HEK293 (cell line): ENCODE measurements around the gene DDX54.

Experiments used
- CTCF ChIA-PET: fragments of 350-600 bp; formaldehyde crosslinking; extraction: SDS; loops from one replicate; lab custom pipeline; 2021; ENCODE audit warnings: antibody characterized with exemption; lab: Yijun Ruan, JAX
- POLR2A ChIA-PET: fragments of 300-600 bp; formaldehyde crosslinking; extraction: SDS; loops from one replicate; lab custom pipeline; 2020; ENCODE audit warnings: antibody characterized with exemption, inconsistent platforms; lab: Yijun Ruan, JAX
- H3K27ac ChIP-seq: fragments of 200-500 bp; sonication (Bioruptor generic); 2 replicates; pipeline ENCODE4 v1.5.1; 2014; ENCODE audit warnings: low read depth, low read length, control low read depth, inconsistent platforms; ENCODE audit errors: extremely low read depth
- H3K36me3 ChIP-seq, 2 experiments: fragments of 200-500 bp in 1 of 2; sonication (Bioruptor generic) in 1 of 2; 1 replicate in 1 of 2; 2 replicates in 1 of 2; pipeline ENCODE4 v1.5.1; 2014 to 2017; ENCODE audit warnings: inconsistent platforms in 2 of 2, low read length in 2 of 2; ENCODE audit not compliant: control insufficient read depth in 2 of 2, insufficient read depth in 1 of 2
- H3K4me1 ChIP-seq: fragments of 200-500 bp; sonication (Bioruptor generic); 2 replicates; pipeline ENCODE4 v1.5.1; 2014; ENCODE audit warnings: mild to moderate bottlenecking, low read length, inconsistent platforms; ENCODE audit not compliant: control insufficient read depth, insufficient read depth
- H3K4me3 ChIP-seq: 2 replicates; pipeline ENCODE4 v1.5.1; 2011; ENCODE audit warnings: low read depth, mild to moderate bottlenecking, control low read depth, low read length, moderate library complexity
- H3K9me3 ChIP-seq: fragments of 200-500 bp; sonication (Bioruptor generic); 2 replicates; pipeline ENCODE4 v1.5.1; 2014; ENCODE audit warnings: low read depth, low read length, inconsistent platforms; ENCODE audit not compliant: control insufficient read depth, insufficient read depth
- GLI4 ChIP-seq: fragments of 450-650 bp; formaldehyde crosslinking; IDR thresholded peaks from 2 replicates; pipeline ENCODE4 v1.5.1; 2016; ENCODE audit warnings: missing biosample characterization, missing genetic modification characterization
- KLF7 ChIP-seq: fragments of 450-650 bp; formaldehyde crosslinking; IDR thresholded peaks from 2 replicates; pipeline ENCODE4 v1.5.1; 2016; ENCODE audit warnings: missing biosample characterization, missing genetic modification characterization, borderline replicate concordance
- KLF9 ChIP-seq: fragments of 450-650 bp; formaldehyde crosslinking; IDR thresholded peaks from 2 replicates; pipeline ENCODE4 v1.5.1; 2016; ENCODE audit warnings: missing biosample characterization, missing genetic modification characterization, low read depth
- MEIS1 ChIP-seq: sonication (generic); formaldehyde crosslinking; IDR thresholded peaks from 2 replicates; pipeline ENCODE4 v1.8.1; 2022; ENCODE audit warnings: missing genetic modification reagents, mild to moderate bottlenecking, borderline replicate concordance
- PRDM4 ChIP-seq: fragments of 450-650 bp; formaldehyde crosslinking; IDR thresholded peaks from 2 replicates; pipeline ENCODE4 v1.5.1; 2017; ENCODE audit warnings: missing biosample characterization, missing genetic modification characterization
- SP3 ChIP-seq: fragments of 450-650 bp; formaldehyde crosslinking; IDR thresholded peaks from 2 replicates; pipeline ENCODE4 v1.5.1; 2016; ENCODE audit warnings: missing biosample characterization, missing genetic modification characterization
- YY1 ChIP-seq: fragments of 450-650 bp; formaldehyde crosslinking; IDR thresholded peaks from 2 replicates; pipeline ENCODE4 v1.5.1; 2018; ENCODE audit warnings: missing biosample characterization, missing genetic modification characterization
- ZBTB17 ChIP-seq: fragments of 450-650 bp; formaldehyde crosslinking; IDR thresholded peaks from 2 replicates; pipeline ENCODE4 v1.5.1; 2016; ENCODE audit warnings: missing biosample characterization, missing genetic modification characterization
- ZIC2 ChIP-seq: fragments of 450-650 bp; formaldehyde crosslinking; IDR thresholded peaks from 2 replicates; pipeline ENCODE4 v1.5.1; 2016; ENCODE audit warnings: missing biosample characterization, missing genetic modification characterization
- ZNF133 ChIP-seq: fragments of 450-650 bp; formaldehyde crosslinking; IDR thresholded peaks from 2 replicates; pipeline ENCODE4 v1.5.1; 2016; ENCODE audit warnings: missing biosample characterization, missing genetic modification characterization
- ZNF138 ChIP-seq: fragments of 450-650 bp; formaldehyde crosslinking; IDR thresholded peaks from 2 replicates; pipeline ENCODE4 v1.5.1; 2016; ENCODE audit warnings: missing biosample characterization, missing genetic modification characterization, borderline replicate concordance
- ZNF155 ChIP-seq: fragments of 450-650 bp; formaldehyde crosslinking; IDR thresholded peaks from 2 replicates; pipeline ENCODE4 v1.5.1; 2016; ENCODE audit warnings: missing biosample characterization, missing genetic modification characterization
- ZNF2 ChIP-seq: fragments of 450-650 bp; formaldehyde crosslinking; IDR thresholded peaks from 2 replicates; pipeline ENCODE4 v1.5.1; 2016; ENCODE audit warnings: missing biosample characterization, missing genetic modification characterization
- ZNF280D ChIP-seq: fragments of 450-650 bp; formaldehyde crosslinking; IDR thresholded peaks from 2 replicates; pipeline ENCODE4 v1.5.1; 2016; ENCODE audit warnings: missing biosample characterization, missing genetic modification characterization
- ZNF354C ChIP-seq: fragments of 450-650 bp; formaldehyde crosslinking; IDR thresholded peaks from 2 replicates; pipeline ENCODE4 v1.5.1; 2016; ENCODE audit warnings: missing biosample characterization, missing genetic modification characterization, low read depth, borderline replicate concordance
- ZNF433 ChIP-seq: fragments of 450-650 bp; formaldehyde crosslinking; IDR thresholded peaks from 2 replicates; pipeline ENCODE4 v1.5.1; 2016; ENCODE audit warnings: missing biosample characterization, missing genetic modification characterization, low read depth
- ZNF518A ChIP-seq: fragments of 450-650 bp; formaldehyde crosslinking; conservative IDR thresholded peaks from 2 replicates; pipeline ENCODE4 v1.5.1; 2016; ENCODE audit warnings: low read depth, missing biosample characterization, missing genetic modification characterization
- ZNF555 ChIP-seq: fragments of 450-650 bp; formaldehyde crosslinking; conservative IDR thresholded peaks from 2 replicates; pipeline ENCODE4 v1.5.1; 2017; ENCODE audit warnings: missing biosample characterization, mild to moderate bottlenecking, missing genetic modification characterization, inconsistent platforms
- ZNF639 ChIP-seq: fragments of 450-650 bp; formaldehyde crosslinking; IDR thresholded peaks from 2 replicates; pipeline ENCODE4 v1.5.1; 2016; ENCODE audit warnings: missing biosample characterization, missing genetic modification characterization
- ZNF701 ChIP-seq: fragments of 450-650 bp; formaldehyde crosslinking; IDR thresholded peaks from 2 replicates; pipeline ENCODE4 v1.5.1; 2016; ENCODE audit warnings: missing biosample characterization, missing genetic modification characterization
- ZNF777 ChIP-seq: fragments of 450-650 bp; formaldehyde crosslinking; IDR thresholded peaks from 2 replicates; pipeline ENCODE4 v1.5.1; 2017; ENCODE audit warnings: missing biosample characterization, missing genetic modification characterization, borderline replicate concordance
- ZNF792 ChIP-seq: fragments of 450-650 bp; formaldehyde crosslinking; IDR thresholded peaks from 2 replicates; pipeline ENCODE4 v1.5.1; 2016; ENCODE audit warnings: missing biosample characterization, missing genetic modification characterization
- ZNF837 ChIP-seq: fragments of 450-650 bp; formaldehyde crosslinking; IDR thresholded peaks from 2 replicates; pipeline ENCODE4 v1.5.1; 2016; ENCODE audit warnings: missing biosample characterization, missing genetic modification characterization

DDX54 gene

GRCh38 chr12:113134071-113134470, 51.2 kb downstream of the DDX54 start (continued):
- no peak for TF ChIP-seq ZBTB17 (tag by site-specific recombination)

- H3K27ac ChIP-seq: no peak overlapping the region
- H3K4me1 ChIP-seq: peaks cover 6% of the 10 kb centered on the region; the same call in 1 of the 2 replicates
- no peaks in the 10 kb centered on the region for H3K9me3 ChIP-seq
- CTCF ChIA-PET: interaction anchor here (0.5 to 2.6 kb wide), 6 partner anchors 10 to 89 kb away, joined by 3 to 9 read pairs (median 3); no protein-coding TSS in a partner anchor
- no peak overlapping the region for H3K4me3 ChIP-seq
- no peak for TF ChIP-seq SP3
- no peak for TF ChIP-seq ZNF639
- TF ChIP-seq ZNF133 (tag by site-specific recombination): no peak
- no peak for TF ChIP-seq ZNF2 (tag by site-specific recombination)
- TF ChIP-seq ZIC2 (tag by site-specific recombination): no peak
- TF ChIP-seq ZNF837 (tag by site-specific recombination): no peak
- no peak for TF ChIP-seq MEIS1
- TF ChIP-seq ZNF138 (tag by site-specific recombination): no peak
- TF ChIP-seq GLI4 (tag by site-specific recombination): no peak
- no peak for TF ChIP-seq ZNF280D (tag by site-specific recombination)
- no peak for TF ChIP-seq ZNF777
- no peak for TF ChIP-seq ZNF354C (tag by site-specific recombination)
- TF ChIP-seq ZNF792 (tag by site-specific recombination): no peak
- POLR2A ChIA-PET: interaction anchor here (0.6 kb wide), 1 partner anchor 16 kb away, joined by 4 read pairs; the partner anchor contains the start of gene CFAP73
- H3K36me3 ChIP-seq: no peaks in the 10 kb centered on the region
Measured at GRCh38 chr12:113133666-113134065, 51.6 kb downstream of the DDX54 start.

- no peak overlapping the region for H3K4me3 ChIP-seq
- H3K36me3 ChIP-seq: no peaks in the 10 kb centered on the region
- POLR2A ChIA-PET: no interaction called here
- H3K4me1 ChIP-seq: peaks cover 6% of the 10 kb centered on the region; the same call in 1 of the 2 replicates
- CTCF ChIA-PET: interaction anchor here (0.6 to 2.4 kb wide), 3 partner anchors 10 to 84 kb away, joined by 3 to 9 read pairs (median 3); no protein-coding TSS in a partner anchor
- H3K27ac ChIP-seq: no peak overlapping the region
- H3K9me3 ChIP-seq: no peaks in the 10 kb centered on the region
- no peak for TF ChIP-seq YY1 (tag by site-specific recombination)
- no peak; the same call in 1 of the 2 replicates for TF ChIP-seq KLF9 (tag by site-specific recombination)
- no peak for TF ChIP-seq KLF7 (tag by site-specific recombination)
- no peak for TF ChIP-seq ZNF518A (tag by site-specific recombination)
- no peak for TF ChIP-seq ZNF155 (tag by site-specific recombination)
- TF ChIP-seq ZNF701 (tag by site-specific recombination): no peak
- no peak for TF ChIP-seq ZNF433
- TF ChIP-seq PRDM4 (tag by site-specific recombination): no peak
- no peak for TF ChIP-seq MEIS1
- no peak for TF ChIP-seq ZNF555 (tag by site-specific recombination)
Measured at GRCh38 chr12:113133036-113133435, 52.2 kb downstream of the DDX54 start.
